ENCODE results near the gene U2AF1L4. TPM values are rescaled to one million over a fixed set of nuclear protein-coding genes. Genes with fewer than 3 reads are reported as not detected.

Gene U2AF1L4
- total and polyA plus RNA-seq, 2 donors (not counting 1 experiment from before 2014, with no cell fraction given), result 62.1 to 89.7 TPM

- under 1% methylated on average over 63 of the region's 63 CpGs for WGBS (ENCODE audit: insufficient coverage)
Measured at GRCh38 chr19:35740423-35741202, 4.6 kb downstream of the U2AF1L4 start.

More at GRCh38 chr19:35740423-35741202, 4.6 kb downstream of the U2AF1L4 start:
- ChIA-PET CTCF (interaction anchor here (0.8 to 1.6 kb wide), 9 partner anchors 8 to 218 kb away, joined by 3 to 7 read pairs (median 4); partner anchors contain the start of gene LIN37), POLR2A (interaction anchor here (0.7 to 1.5 kb wide), 10 partner anchors 8 to 159 kb away, joined by 3 to 10 read pairs (median 3); partner anchors contain the start of genes HSPB6, LIN37 and NFKBID)
- H3K4me3 Mint-ChIP-seq, result peak overlapping the region; percentile 96
- Histone ChIP-seq H3K79me2 (ENCODE audit: control insufficient read depth, insufficient read depth, low read length) (peaks cover 44% of the 10 kb centered on the region), H3K27ac (ENCODE audit: low read length in 2 of 2) (peak overlapping the region; percentile 59 to 73), H3K9ac (ENCODE audit: low read length) (peak overlapping the region; percentile 91), H2AFZ (ENCODE audit: insufficient read depth, low read depth, low read length, poor library complexity, severe bottlenecking) (peak overlapping the region; percentile 66), H3K4me1 (ENCODE audit: control insufficient read depth in 2 of 2, insufficient read depth in 2 of 2, low read length in 2 of 2) (peaks cover 34 to 64% of the 10 kb centered on the region in 2 donors), H4K20me1 (ENCODE audit: control insufficient read depth, insufficient read depth, low read length, poor library complexity, severe bottlenecking) (peaks cover 27% of the 10 kb centered on the region), H3K9me3 (ENCODE audit: control extremely low read depth in 1 of 3, control insufficient read depth in 2 of 3, insufficient read depth in 1 of 3, low read length in 2 of 3) (no peaks in the 10 kb centered on the region), H3K4me3 (ENCODE audit: control extremely low read depth in 1 of 5, extremely low read depth in 1 of 5, insufficient read depth in 1 of 5, low read depth in 2 of 5, low read length in 4 of 5) (peak overlapping the region; percentile 60 to 93 (median 83)), H3K36me3 (replicated peaks in 1 of 2; ENCODE audit: control extremely low read depth in 1 of 2, control insufficient read depth in 1 of 2, extremely low read depth in 1 of 2, insufficient read depth in 2 of 2, low read length in 1 of 2) (peaks cover 0 to 35% of the 10 kb centered on the region in 2 experiments), H3K4me2 (replicated peaks; ENCODE audit: low read depth, low read length, poor library complexity, severe bottlenecking) (peak overlapping the region; percentile 100), H3K27me3 (replicated peaks in 1 of 4; ENCODE audit: control extremely low read depth in 1 of 4, control insufficient read depth in 3 of 4, insufficient read depth in 4 of 4, low read length in 3 of 4) (no peaks in the 10 kb centered on the region)
- H3K27ac Mint-ChIP-seq, result peak overlapping the region; percentile 92
- ATAC-seq (ENCODE audit: low read depth) (peak; percentile 64), DNase-seq (peak; percentile 95)
- peaks cover 57% of the 10 kb centered on the region for H3K4me1 Mint-ChIP-seq
- no peak for TF ChIP-seq EZH2 (IDR thresholded peaks at IDR 0.05; ENCODE audit: borderline replicate concordance, insufficient read depth, low read depth, low read length, poor library complexity, severe bottlenecking)
- TF ChIP-seq CTCF (IDR thresholded peaks at IDR 0.05), result no peak
- no peaks in the 10 kb centered on the region for H3K27me3 Mint-ChIP-seq
- no peaks in the 10 kb centered on the region for H3K9me3 Mint-ChIP-seq (ENCODE audit: insufficient read depth)
- intact Hi-C loops (cut with micrococcal nuclease), result loop anchor here (1.0 to 10.0 kb wide), 8 partner anchors 18 to 474 kb away; partner anchors contain the start of genes ARHGAP33, PROSER3, ZNF146 and ZNF565
